Measurements from ENCODE around the gene ZNF425. TPM values are rescaled to one million over a fixed set of nuclear protein-coding genes. Genes with fewer than 3 reads are reported as not detected.
A peak's percentile ranks its signal among the peaks of the same experiment; 100 is the strongest.

ZNF425 gene
- total and polyA plus RNA-seq, 9 of the 15 experiments (the other 6 are each of a cell fraction or from before 2014, with no cell fraction given), result 0.03 to 0.89 (median 0.54) TPM

DNA sequence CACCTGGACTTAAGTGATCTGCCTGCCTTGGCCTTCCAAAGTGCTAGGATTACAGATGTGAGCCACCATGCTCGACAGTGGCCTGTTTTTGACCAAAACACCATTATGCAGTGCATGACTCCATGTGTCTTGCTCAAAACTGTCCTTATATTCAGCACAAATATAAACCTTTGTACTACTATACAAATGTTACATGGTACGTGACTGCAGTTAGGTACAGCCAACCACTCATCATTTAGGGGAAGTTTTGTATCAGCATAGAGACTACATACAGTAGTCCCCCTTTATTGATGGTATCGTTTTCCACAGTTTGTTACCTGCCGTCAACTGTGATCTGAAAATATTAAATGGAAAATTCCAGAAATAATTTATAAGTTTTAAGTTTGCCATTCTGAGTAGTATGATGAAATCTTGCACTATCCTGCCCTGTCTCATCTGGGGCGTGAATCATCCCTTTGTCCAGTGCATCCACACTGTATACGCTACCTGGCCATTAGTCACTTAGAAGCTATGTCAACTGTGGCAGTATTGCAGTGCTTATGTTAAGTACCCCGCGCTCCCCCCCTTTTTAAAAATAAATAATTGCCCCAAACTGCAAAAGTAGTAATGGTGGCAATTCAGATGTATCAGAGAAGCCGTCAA is 45.9 kb upstream of the ZNF425 start:
- POLR2A ChIA-PET, result no interaction called here
- no peak overlapping the region; the same call in 2 of the 3 replicates for H3K27ac ChIP-seq (ENCODE audit: extremely low read depth, low read depth, low read length)
- no peaks in the 10 kb centered on the region for H3K27me3 ChIP-seq (ENCODE audit: control insufficient read depth in 2 of 2, insufficient read depth in 2 of 2, low read length in 2 of 2)
- FAIRE-seq (no peak), DNase-seq (ENCODE audit: extremely low read depth in 1 of 4, low spot score in 3 of 4) (no peak), ATAC-seq (peak; percentile 68)
- 79% methylated on average over 9 of the region's 9 CpGs for WGBS (ENCODE audit: insufficient coverage, low coverage, missing lambda C conversion rate)
- no TSS peak for BruUV-seq (replicated peaks)
- H4K20me1 ChIP-seq (replicated peaks; ENCODE audit: control insufficient read depth, insufficient read depth, low read length), result no peaks in the 10 kb centered on the region
- intact Hi-C loops (cut with micrococcal nuclease), result no loop called here
- H3K9me3 ChIP-seq (replicated peaks; ENCODE audit: control insufficient read depth, insufficient read depth, low read depth, low read length), result no peaks in the 10 kb centered on the region
- H3K4me3 ChIP-seq, result no peak overlapping the region
- no peak overlapping the region for H2AFZ ChIP-seq (ENCODE audit: low read depth, low read length)
- H3K4me1 ChIP-seq (replicated peaks in 1 of 2; ENCODE audit: control insufficient read depth in 2 of 2, insufficient read depth in 2 of 2, low read length in 2 of 2), result no peaks in the 10 kb centered on the region
- TF ChIP-seq PTBP1 (IDR thresholded peaks at IDR 0.05; ENCODE audit: low read depth, low read length) (no peak), DDX20 (tag; IDR thresholded peaks at IDR 0.05; ENCODE audit: low read depth) (no peak), CEBPG (CRISPR knock-in tag; IDR thresholded peaks at IDR 0.05) (peak; percentile 43; the same call in 1 of the 2 replicates), CEBPG (tag; conservative IDR thresholded peaks at IDR 0.05 in 1 of 2, IDR thresholded peaks at IDR 0.05 in 1 of 2) (peak in 1 of 2 experiments; percentile 94; a peak in 2 of 4 replicates), ATF3 (IDR thresholded peaks at IDR 0.05) (peak; percentile 77), ATF3 (CRISPR knock-in tag; conservative IDR thresholded peaks at IDR 0.05) (no peak), JUND (IDR thresholded peaks at IDR 0.05; ENCODE audit: borderline replicate concordance, low read depth, low read length) (0 out of 2 replicates have a peak, but pooled peaks have one; percentile 8), JUND (tag; IDR thresholded peaks at IDR 0.05; ENCODE audit: borderline replicate concordance, low read depth, low read length) (no peak), SRSF7 (optimal IDR thresholded peaks at IDR 0.05; ENCODE audit: low read depth, low read length) (no peak), ZNF589 (CRISPR knock-in tag; IDR thresholded peaks at IDR 0.05; ENCODE audit: low read depth) (no peak), JUN (IDR thresholded peaks at IDR 0.05; ENCODE audit: borderline replicate concordance, low read depth, low read length) (0 out of 2 replicates have a peak, but pooled peaks have one; percentile 33), JUN (CRISPR knock-in tag; IDR thresholded peaks at IDR 0.05; ENCODE audit: borderline replicate concordance) (no peak), MIER1 (IDR thresholded peaks at IDR 0.05; ENCODE audit: low read depth) (no peak)
- H3K9me1 ChIP-seq (ENCODE audit: control insufficient read depth, insufficient read depth, low read length), result no peaks in the 10 kb centered on the region
- in situ Hi-C loops (cut with MboI), result no loop called here
- H3K4me2 ChIP-seq (ENCODE audit: insufficient read depth, low read length), result no peak overlapping the region
- no peak overlapping the region for H3K9ac ChIP-seq (ENCODE audit: insufficient read depth in 1 of 2, low read depth in 2 of 2, low read length in 2 of 2)
- CTCF ChIA-PET (ENCODE audit: low intra/inter-chr PET ratio), result no interaction called here
- H3K79me2 ChIP-seq (ENCODE audit: control insufficient read depth, insufficient read depth, low read length), result no peaks in the 10 kb centered on the region
- peaks cover 81% of the 10 kb centered on the region for H3K36me3 ChIP-seq (ENCODE audit: control insufficient read depth, insufficient read depth, low read length)

All from K562 (cell line).